ENCODE measurements around the gene FLNC.

Gene FLNC

DNA sequence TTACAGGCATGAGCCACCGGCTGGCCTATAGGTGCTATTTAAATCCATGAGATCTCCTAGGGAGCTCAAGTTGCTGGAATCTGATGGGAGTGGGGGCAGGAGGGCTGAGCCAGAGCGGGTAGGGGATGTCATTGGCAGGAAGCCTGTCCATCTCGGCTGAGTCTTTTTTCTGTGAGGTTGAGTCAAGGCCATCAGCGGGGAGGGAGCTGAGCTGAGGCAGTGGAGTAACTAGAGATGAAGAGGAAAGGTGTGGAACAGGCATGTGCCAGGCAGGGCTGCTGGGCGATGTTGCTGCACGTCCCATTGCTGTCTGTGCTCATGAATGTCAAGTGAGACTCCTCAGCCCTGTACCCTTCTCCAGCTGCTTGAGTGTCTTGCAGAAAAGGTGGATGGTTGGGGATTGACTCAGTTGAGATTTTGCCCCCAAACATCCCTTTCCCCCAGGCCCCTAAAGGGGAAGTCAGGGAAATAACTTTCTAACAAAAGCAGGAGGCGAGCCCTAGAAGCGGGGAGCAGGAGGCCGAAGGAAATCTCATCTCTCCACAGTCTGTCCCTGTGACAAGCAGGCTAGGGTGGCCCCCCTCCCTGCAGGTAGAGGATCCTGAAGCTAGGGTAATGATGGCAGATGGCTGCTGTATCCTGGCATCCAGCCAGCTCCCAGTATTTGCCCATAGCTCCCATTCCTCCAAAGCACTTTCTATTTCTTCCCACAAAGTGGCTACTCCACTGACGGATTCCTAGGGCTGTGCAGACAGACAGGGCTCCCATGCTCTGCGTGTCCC, 37.8 kb downstream of the FLNC start:
- peaks cover 15% of the 10 kb centered on the region for H3K4me1 ChIP-seq (ENCODE audit: insufficient read depth, low read length, poor library complexity, severe bottlenecking)
- peak overlapping the region; percentile 82 for H3K4me2 ChIP-seq (ENCODE audit: low read depth, low read length, poor library complexity, severe bottlenecking)
- H3F3A ChIP-seq (ENCODE audit: low read depth), result no peaks in the 10 kb centered on the region
- peak overlapping the region; percentile 72 for H3K9ac ChIP-seq (ENCODE audit: low read depth, low read length, poor library complexity, severe bottlenecking)
- peaks cover 26% of the 10 kb centered on the region for H3K79me2 ChIP-seq (ENCODE audit: insufficient read depth, low read length)
- TF ChIP-seq, protein P1, sequence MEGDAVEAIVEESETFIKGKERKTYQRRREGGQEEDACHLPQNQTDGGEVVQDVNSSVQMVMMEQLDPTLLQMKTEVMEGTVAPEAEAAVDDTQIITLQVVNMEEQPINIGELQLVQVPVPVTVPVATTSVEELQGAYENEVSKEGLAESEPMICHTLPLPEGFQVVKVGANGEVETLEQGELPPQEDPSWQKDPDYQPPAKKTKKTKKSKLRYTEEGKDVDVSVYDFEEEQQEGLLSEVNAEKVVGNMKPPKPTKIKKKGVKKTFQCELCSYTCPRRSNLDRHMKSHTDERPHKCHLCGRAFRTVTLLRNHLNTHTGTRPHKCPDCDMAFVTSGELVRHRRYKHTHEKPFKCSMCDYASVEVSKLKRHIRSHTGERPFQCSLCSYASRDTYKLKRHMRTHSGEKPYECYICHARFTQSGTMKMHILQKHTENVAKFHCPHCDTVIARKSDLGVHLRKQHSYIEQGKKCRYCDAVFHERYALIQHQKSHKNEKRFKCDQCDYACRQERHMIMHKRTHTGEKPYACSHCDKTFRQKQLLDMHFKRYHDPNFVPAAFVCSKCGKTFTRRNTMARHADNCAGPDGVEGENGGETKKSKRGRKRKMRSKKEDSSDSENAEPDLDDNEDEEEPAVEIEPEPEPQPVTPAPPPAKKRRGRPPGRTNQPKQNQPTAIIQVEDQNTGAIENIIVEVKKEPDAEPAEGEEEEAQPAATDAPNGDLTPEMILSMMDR (conservative IDR thresholded peaks at IDR 0.05; ENCODE audit: low read length), result no peak
- no peak for TF ChIP-seq EZH2phosphoT487 (IDR thresholded peaks at IDR 0.05; ENCODE audit: borderline replicate concordance)
- no peaks in the 10 kb centered on the region for H3K9me2 ChIP-seq (replicated peaks; ENCODE audit: low read depth, low read length)
- no peak overlapping the region for H3K4me3 ChIP-seq (ENCODE audit: low read length, poor library complexity, severe bottlenecking)
- H2AFZ ChIP-seq (ENCODE audit: low read length), result no peak overlapping the region
- no peaks in the 10 kb centered on the region for H3K9me3 ChIP-seq (ENCODE audit: insufficient read depth, low read depth, low read length)
- no peaks in the 10 kb centered on the region for H3K36me3 ChIP-seq (ENCODE audit: insufficient read depth, low read length)
- H4K20me1 ChIP-seq (ENCODE audit: insufficient read depth, low read length, poor library complexity, severe bottlenecking), result no peaks in the 10 kb centered on the region
- no peaks in the 10 kb centered on the region for H3K27me3 ChIP-seq (ENCODE audit: insufficient read depth, low read length, poor library complexity, severe bottlenecking)

DNA sequence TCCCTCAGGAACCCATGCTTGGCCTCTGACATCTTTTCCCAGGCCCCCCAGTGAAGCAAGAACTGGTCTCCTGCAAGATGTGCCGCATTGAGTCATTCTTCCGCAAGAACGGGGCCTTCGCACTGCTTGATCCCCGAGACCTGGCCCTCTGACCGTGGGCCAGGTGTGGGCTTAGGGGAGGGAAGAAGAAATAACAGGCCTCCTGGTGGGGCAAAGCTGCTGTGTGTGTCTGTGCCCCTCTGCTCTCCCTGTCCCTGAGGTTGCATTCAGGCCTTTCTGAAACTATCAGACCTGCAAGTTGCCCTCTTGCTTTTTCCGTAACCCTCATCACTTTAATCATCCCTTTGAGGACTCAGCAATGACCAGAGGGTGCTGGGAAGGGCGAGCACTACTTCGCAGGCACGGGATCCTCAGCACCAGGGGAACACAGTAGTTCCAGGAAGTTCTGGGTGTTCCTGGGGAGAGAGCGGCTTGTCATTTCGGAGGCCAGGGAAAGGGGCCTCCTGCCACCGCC, 38.5 kb downstream of the FLNC start:
- H3K4me1 ChIP-seq (ENCODE audit: insufficient read depth, low read length, poor library complexity, severe bottlenecking), result peaks cover 14% of the 10 kb centered on the region
- no peaks in the 10 kb centered on the region for H4K20me1 ChIP-seq (ENCODE audit: insufficient read depth, low read length, poor library complexity, severe bottlenecking)
- no peaks in the 10 kb centered on the region for H3K9me2 ChIP-seq (replicated peaks; ENCODE audit: low read depth, low read length)
- H3K4me2 ChIP-seq (ENCODE audit: low read depth, low read length, poor library complexity, severe bottlenecking), result peak overlapping the region; percentile 82
- peak overlapping the region; percentile 71 for H3K4me3 ChIP-seq (ENCODE audit: low read length, poor library complexity, severe bottlenecking)
- peak overlapping the region; percentile 72 for H3K9ac ChIP-seq (ENCODE audit: low read depth, low read length, poor library complexity, severe bottlenecking)
- H3K9me3 ChIP-seq (ENCODE audit: insufficient read depth, low read depth, low read length), result no peaks in the 10 kb centered on the region
- H2AFZ ChIP-seq (ENCODE audit: low read length), result peak overlapping the region; percentile 59; the same call in 1 of the 2 replicates
- H3F3A ChIP-seq (ENCODE audit: low read depth), result no peaks in the 10 kb centered on the region
- H3K79me2 ChIP-seq (ENCODE audit: insufficient read depth, low read length), result peaks cover 20% of the 10 kb centered on the region; the same call in 1 of the 2 replicates
- no peaks in the 10 kb centered on the region for H3K27me3 ChIP-seq (ENCODE audit: insufficient read depth, low read length, poor library complexity, severe bottlenecking)
- no peak for TF ChIP-seq EZH2phosphoT487 (IDR thresholded peaks at IDR 0.05; ENCODE audit: borderline replicate concordance)
- TF ChIP-seq, protein P1 (conservative IDR thresholded peaks at IDR 0.05; ENCODE audit: low read length), result no peak
- no peaks in the 10 kb centered on the region for H3K36me3 ChIP-seq (ENCODE audit: insufficient read depth, low read length)

DNA sequence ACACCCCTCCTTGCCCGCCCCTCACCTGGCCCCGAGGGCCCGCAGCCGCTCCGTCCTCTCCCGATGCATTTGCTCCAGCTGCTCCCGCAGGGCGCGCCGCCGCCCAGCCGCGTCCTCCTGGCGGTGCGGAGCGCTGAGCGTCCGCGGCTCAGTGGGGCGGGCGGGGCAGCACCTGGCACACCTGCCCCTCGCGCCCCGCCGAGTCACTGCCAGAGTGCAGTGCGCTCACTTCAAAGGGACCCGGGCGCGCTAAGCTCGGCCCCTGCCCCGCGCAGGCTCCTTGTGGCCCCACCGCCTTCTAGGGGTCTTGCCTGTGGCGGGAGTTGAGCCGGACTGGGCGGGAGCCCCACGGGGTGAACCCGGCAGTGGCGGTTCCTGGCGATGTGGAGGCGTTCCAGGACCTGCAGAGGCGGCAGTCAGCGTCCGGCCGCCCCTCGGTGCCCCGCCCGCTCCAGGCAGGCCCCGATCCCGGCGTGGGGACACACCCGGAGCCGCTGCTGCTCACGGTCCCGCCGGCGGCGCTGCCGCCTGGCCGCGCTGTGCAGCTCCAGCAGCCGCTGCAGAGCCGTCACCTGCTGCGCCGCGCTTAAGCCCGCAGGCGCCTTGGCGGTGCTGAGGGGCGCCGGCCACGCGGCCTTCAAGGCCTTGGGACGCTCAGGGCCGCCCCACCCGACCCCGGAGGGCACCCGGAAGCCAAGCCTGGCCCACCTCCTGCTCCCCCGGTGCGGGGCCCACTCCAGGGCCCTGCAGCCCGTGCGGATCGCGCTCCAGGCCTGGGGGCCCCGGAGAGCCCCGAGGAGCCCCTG, 39.1 kb downstream of the FLNC start:
- peak overlapping the region; percentile 82 for H3K4me2 ChIP-seq (ENCODE audit: low read depth, low read length, poor library complexity, severe bottlenecking)
- H3K9ac ChIP-seq (ENCODE audit: low read depth, low read length, poor library complexity, severe bottlenecking), result peak overlapping the region; percentile 72
- H3K27me3 ChIP-seq (ENCODE audit: insufficient read depth, low read length, poor library complexity, severe bottlenecking), result no peaks in the 10 kb centered on the region
- no peaks in the 10 kb centered on the region for H4K20me1 ChIP-seq (ENCODE audit: insufficient read depth, low read length, poor library complexity, severe bottlenecking)
- peaks cover 11% of the 10 kb centered on the region for H3K4me1 ChIP-seq (ENCODE audit: insufficient read depth, low read length, poor library complexity, severe bottlenecking)
- no peaks in the 10 kb centered on the region for H3F3A ChIP-seq (ENCODE audit: low read depth)
- no peak for TF ChIP-seq EZH2phosphoT487 (IDR thresholded peaks at IDR 0.05; ENCODE audit: borderline replicate concordance)
- TF ChIP-seq, protein P1 (conservative IDR thresholded peaks at IDR 0.05; ENCODE audit: low read length), result no peak; the same call in 1 of the 2 replicates
- peak overlapping the region; percentile 59 for H2AFZ ChIP-seq (ENCODE audit: low read length)
- peak overlapping the region; percentile 71 for H3K4me3 ChIP-seq (ENCODE audit: low read length, poor library complexity, severe bottlenecking)
- H3K9me2 ChIP-seq (replicated peaks; ENCODE audit: low read depth, low read length), result no peaks in the 10 kb centered on the region
- peaks cover 13% of the 10 kb centered on the region; the same call in 1 of the 2 replicates for H3K79me2 ChIP-seq (ENCODE audit: insufficient read depth, low read length)
- no peaks in the 10 kb centered on the region for H3K9me3 ChIP-seq (ENCODE audit: insufficient read depth, low read depth, low read length)
- no peaks in the 10 kb centered on the region for H3K36me3 ChIP-seq (ENCODE audit: insufficient read depth, low read length)
